K562 (cell line): Measurements from ENCODE around the gene SLC37A4. TPM values are rescaled to one million over a fixed set of nuclear protein-coding genes. Genes with fewer than 3 reads are reported as not detected.

ENCODE experiments used
- ATAC-seq: fragments of 200-7000 bp; cut with Tn5 transposase; 3 replicates; pipeline ENCODE4 v1.9.1; 2020; ENCODE audit warnings: moderate library complexity
- BruUV-seq: library from RNA; stranded (reverse); fragments of 400-500 nt; replicated peaks from 2 replicates; lab custom pipeline; 2021; lab: Mats Ljungman, UMichigan
- CTCF ChIA-PET: fragments of 300-600 bp; formaldehyde crosslinking; extraction: SDS; loops from one replicate; lab custom pipeline; 2021; ENCODE audit warnings: low intra/inter-chr PET ratio; lab: Yijun Ruan, JAX
- POLR2A ChIA-PET: fragments of 300-600, 350-650 bp; sonication (Branson Sonifier 250); formaldehyde crosslinking; extraction: SDS; loops from one replicate; lab custom pipeline; 2021; ENCODE audit warnings: antibody characterized with exemption, inconsistent platforms; lab: Yijun Ruan, JAX
- DNase-seq, 4 experiments: peaks; one replicate each; pipeline versions ENCODE4 v3.0.0 to v3.0.0-alpha.2; 2011 to 2018; ENCODE audit warnings: low spot score in 3 of 4, mixed read lengths in 3 of 4; ENCODE audit errors: extremely low read depth in 1 of 4
- FAIRE-seq: peaks from 2 replicates; lab custom pipeline; 2011; peaks lifted over from hg19 to GRCh38; lab: Jason Lieb, UNC
- H2AFZ ChIP-seq: 2 replicates; pipeline ENCODE4 v1.6.0; 2011; ENCODE audit warnings: low read depth, low read length, control low read depth, inconsistent platforms
- H3K27ac ChIP-seq: fragments of 200-600 bp; 3 replicates; pipeline ENCODE4 v1.8.0; 2011; ENCODE audit warnings: low read depth, mild to moderate bottlenecking, control low read depth, inconsistent platforms, low read length, moderate library complexity, mixed read lengths; ENCODE audit errors: extremely low read depth
- H3K27me3 ChIP-seq, 2 experiments: fragments of 300-600 bp in 1 of 2; 2 replicates in 1 of 2; 3 replicates in 1 of 2; pipeline versions ENCODE4 v1.6.0 to v1.8.0; 2011; ENCODE audit warnings: inconsistent platforms in 2 of 2, low read length in 2 of 2, mild to moderate bottlenecking in 1 of 2, mixed read lengths in 1 of 2, moderate library complexity in 1 of 2; ENCODE audit not compliant: control insufficient read depth in 2 of 2, insufficient read depth in 2 of 2
- H3K36me3 ChIP-seq: fragments of 300-600 bp; 3 replicates; pipeline ENCODE4 v1.8.0; 2011; ENCODE audit warnings: mild to moderate bottlenecking, low read length, inconsistent platforms; ENCODE audit not compliant: control insufficient read depth, insufficient read depth
- H3K4me1 ChIP-seq, 2 experiments: fragments of 200-600 bp in 1 of 2; replicated peaks in 1 of 2; 2 replicates in 1 of 2; 3 replicates in 1 of 2; pipeline versions ENCODE4 v1.5.1 to v1.8.0; 2011; ENCODE audit warnings: inconsistent platforms in 2 of 2, low read length in 2 of 2, mild to moderate bottlenecking in 1 of 2, mixed read lengths in 1 of 2, moderate library complexity in 1 of 2; ENCODE audit not compliant: control insufficient read depth in 2 of 2, insufficient read depth in 2 of 2
- H3K4me2 ChIP-seq: 2 replicates; pipeline ENCODE4 v1.6.1; 2011; ENCODE audit warnings: low read length, control low read depth, inconsistent platforms, mixed read lengths; ENCODE audit not compliant: insufficient read depth
- H3K4me3 ChIP-seq: fragments of 200-600 bp; sonication (generic), shearing (Covaris generic); 2 replicates; pipeline ENCODE4 v1.5.1; 2016; ENCODE audit warnings: control low read depth, inconsistent platforms
- H3K79me2 ChIP-seq: fragments of 200-600 bp; 3 replicates; pipeline ENCODE4 v1.8.0; 2011; ENCODE audit warnings: low read length, inconsistent platforms; ENCODE audit not compliant: control insufficient read depth, insufficient read depth
- H3K9ac ChIP-seq, 2 experiments: 2 replicates each; pipeline versions ENCODE4 v1.6.0 to v1.6.1; 2011; ENCODE audit warnings: low read depth in 2 of 2, low read length in 2 of 2, control low read depth in 1 of 2, inconsistent platforms in 1 of 2, mild to moderate bottlenecking in 1 of 2, mixed read lengths in 1 of 2; ENCODE audit not compliant: insufficient read depth in 1 of 2
- H3K9me1 ChIP-seq: one replicate; pipeline ENCODE4 v1.6.0; 2011; ENCODE audit warnings: inconsistent platforms, mild to moderate bottlenecking, low read length, moderate library complexity; ENCODE audit not compliant: control insufficient read depth, insufficient read depth
- H3K9me3 ChIP-seq: replicated peaks from 2 replicates; pipeline ENCODE4 v1.5.1; 2011; ENCODE audit warnings: low read depth, low read length, inconsistent platforms; ENCODE audit not compliant: control insufficient read depth, insufficient read depth
- H4K20me1 ChIP-seq: replicated peaks from 2 replicates; pipeline ENCODE4 v1.6.1; 2011; ENCODE audit warnings: low read length, inconsistent platforms, mixed read lengths; ENCODE audit not compliant: control insufficient read depth, insufficient read depth
- ARID1B ChIP-seq: fragments of 450-650 bp; IDR thresholded peaks from 2 replicates; pipeline ENCODE4 v1.6.1; 2016; ENCODE audit warnings: antibody characterized with exemption, mild to moderate bottlenecking, inconsistent platforms
- BHLHE40 ChIP-seq: IDR thresholded peaks from 2 replicates; pipeline ENCODE4 v1.6.1; 2011; ENCODE audit warnings: low read length, improper control_type of control experiment
- CEBPG ChIP-seq, 3 experiments: fragments of 200-800 bp in 1 of 3; sonication (Bioruptor generic) in 1 of 3; sonication (generic) in 1 of 3; formaldehyde crosslinking in 1 of 3; IDR thresholded peaks in 2 of 3; conservative IDR thresholded peaks in 1 of 3; 2 replicates each; pipeline versions ENCODE4 v1.6.1 to v1.8.0; 2016 to 2022; ENCODE audit warnings: missing compliant biosample characterization in 2 of 3, missing genetic modification characterization in 2 of 3, mild to moderate bottlenecking in 1 of 3, missing genetic modification reagents in 1 of 3
- CXXC5 ChIP-seq: fragments of 250-450 bp; sonication (Bioruptor Pico); IDR thresholded peaks from 2 replicates; pipeline ENCODE4 v1.8.0; 2022; ENCODE audit warnings: inconsistent platforms, mild to moderate bottlenecking, moderate library complexity
- EP300 ChIP-seq: IDR thresholded peaks from 2 replicates; pipeline ENCODE4 v1.6.1; 2012; ENCODE audit warnings: low read length, improper control_type of control experiment
- GABPA ChIP-seq: fragments of 200-800 bp; sonication (Bioruptor generic); conservative IDR thresholded peaks from 2 replicates; pipeline ENCODE4 v1.6.1; 2016; ENCODE audit warnings: low read depth, missing genetic modification characterization, missing compliant biosample characterization
- MTA2 ChIP-seq: fragments of 450-650 bp; IDR thresholded peaks from 2 replicates; pipeline ENCODE4 v1.6.1; 2016; ENCODE audit warnings: low read depth
- MXI1 ChIP-seq: IDR thresholded peaks from 2 replicates; pipeline ENCODE4 v1.6.1; 2011; ENCODE audit warnings: low read depth, mild to moderate bottlenecking, improper control_type of control experiment, low read length
- NR2F6 ChIP-seq: fragments of 450-650 bp; formaldehyde crosslinking; IDR thresholded peaks from 2 replicates; pipeline ENCODE4 v1.4.0; 2020; ENCODE audit warnings: mild to moderate bottlenecking
- POLR2AphosphoS2 ChIP-seq: IDR thresholded peaks from 2 replicates; pipeline ENCODE4 v1.6.1; 2012; ENCODE audit warnings: low read length, improper control_type of control experiment
- ZNF644 ChIP-seq: fragments of 200-800 bp; sonication (Bioruptor generic); IDR thresholded peaks from 2 replicates; pipeline ENCODE4 v1.6.1; 2016; ENCODE audit warnings: low read depth, missing genetic modification characterization, missing compliant biosample characterization
- WGBS: fragments of 100-300 bp; shearing (Covaris generic); methylation state at CpG from one replicate; pipeline ENCODE4 v1.1.6; 2016; ENCODE audit warnings: low coverage, mixed read lengths; ENCODE audit not compliant: insufficient coverage; ENCODE audit errors: missing lambda C conversion rate; 5-methylcytosine and 5-hydroxymethylcytosine counted together
- in situ Hi-C: fragments of 300-500 bp; cut with MboI; formaldehyde crosslinking; loops from 4 replicates; pipeline ENCODE4 v1.15.0; 2018; ENCODE audit warnings: inconsistent platforms, mixed read lengths
- intact Hi-C: fragments of 100-400 bp; cut with micrococcal nuclease; formaldehyde crosslinking; loops from 2 replicates; pipeline ENCODE4 v1.14.2; 2022
- polyA plus RNA-seq, 8 experiments: library from polyadenylated mRNA; depleted of rRNA in 4 of 8; stranded (reverse) in 5 of 8; unstranded in 3 of 8; fragments of >200 nt; fragmentation: Nextera tagmentation in 2 of 8; fragmentation: Illumina TruSeq in 1 of 8; extraction: Ambion mirVana in 2 of 8; extraction: Trizol in 1 of 8; gene quantifications; 2 replicates each; pipeline versions ENCODE4 v1.2.1 to v1.2.3, GENCODE V29; 2011 to 2014; ENCODE audit warnings: inconsistent platforms in 1 of 8, missing spikeins in 1 of 8
- total RNA-seq, 7 experiments: library from RNA; depleted of rRNA in 6 of 7; stranded (reverse); fragments of >200 nt in 6 of 7; fragmentation: Illumina TruSeq in 2 of 7; extraction: Trizol in 2 of 7; gene quantifications; 2 replicates each; pipeline versions ENCODE4 v1.2.1 to v1.2.3, GENCODE V29; 2011 to 2021; ENCODE audit warnings: low replicate concordance in 1 of 7
- TF ChIP-seq, protein P1 (sequence below): fragments of 250-450 bp; sonication (Bioruptor Pico); IDR thresholded peaks from 2 replicates; pipeline ENCODE4 v1.8.0; 2022; ENCODE audit warnings: moderate library complexity, mild to moderate bottlenecking, inconsistent platforms
- TF ChIP-seq, protein P2 (sequence below), 3 experiments: fragments of 200-800 bp in 1 of 3; sonication (Bioruptor generic) in 1 of 3; sonication (generic) in 1 of 3; formaldehyde crosslinking in 1 of 3; IDR thresholded peaks; 2 replicates each; pipeline versions ENCODE4 v1.6.1 to v1.8.0; 2016 to 2022; ENCODE audit warnings: mild to moderate bottlenecking in 2 of 3, missing compliant biosample characterization in 2 of 3, missing genetic modification characterization in 2 of 3, missing genetic modification reagents in 1 of 3
- TF ChIP-seq, protein P3 (sequence below): fragments of 450-650 bp; IDR thresholded peaks from 2 replicates; pipeline ENCODE4 v1.6.1; 2016; ENCODE audit warnings: borderline replicate concordance
- TF ChIP-seq, protein P4 (sequence below): fragments of 450-650 bp; conservative IDR thresholded peaks from 2 replicates; pipeline ENCODE4 v1.6.1; 2016; ENCODE audit warnings: missing genetic modification characterization, low read depth, mild to moderate bottlenecking, missing compliant biosample characterization, moderate library complexity

Gene SLC37A4
- total and polyA plus RNA-seq, 9 of the 15 experiments (the other 6 are each of a cell fraction or from before 2014, with no cell fraction given), result 24.7 to 73.9 (median 40.7) TPM

DNA sequence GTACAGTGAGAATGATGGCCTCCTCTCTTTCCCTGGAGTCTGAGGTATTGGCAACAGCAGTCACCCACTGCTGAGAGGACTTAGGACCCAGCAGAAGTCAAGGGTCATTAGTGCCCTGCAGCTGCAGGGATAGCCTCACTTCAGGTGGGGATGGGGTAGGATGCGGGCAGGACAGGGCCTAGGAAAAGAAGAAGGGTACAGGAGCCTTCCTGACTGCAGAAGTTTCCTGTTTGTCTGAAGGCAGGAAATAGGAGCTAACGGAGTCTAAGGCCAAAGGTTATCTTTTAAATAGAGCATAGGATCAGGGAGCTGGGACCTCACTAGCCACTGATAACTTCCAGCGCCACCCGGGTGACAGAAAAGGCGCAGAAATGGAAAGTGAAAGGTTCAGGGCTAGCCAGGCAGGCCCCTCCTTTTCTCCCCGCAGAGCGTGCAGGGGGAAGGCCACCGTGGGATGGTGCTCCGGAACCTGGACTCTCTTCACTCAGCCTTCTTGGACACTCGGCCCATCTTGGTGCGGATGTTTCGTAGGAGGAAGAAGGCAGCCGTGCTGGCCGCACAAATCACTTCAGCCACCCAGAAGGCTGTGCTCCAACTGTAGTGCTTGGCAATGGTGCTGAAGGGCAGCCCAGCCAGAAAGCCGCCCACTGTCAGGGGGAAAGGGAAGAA, 6.1 kb downstream of the SLC37A4 start:
- peaks cover 26% of the 10 kb centered on the region for H4K20me1 ChIP-seq
- intact Hi-C loops (no loop called here), in situ Hi-C loops (no loop called here)
- DNase-seq, result peak in 3 of 4 experiments; percentile 18 to 54 (median 41)
- ChIA-PET POLR2A (interaction anchor here (0.6 to 5.2 kb wide), 7 partner anchors 11 to 108 kb away, joined by 3 to 33 read pairs (median 7); partner anchors contain the start of gene HYOU1), CTCF (no interaction called here)
- no peaks in the 10 kb centered on the region for H3K9me3 ChIP-seq
- no peak overlapping the region for H3K4me3 ChIP-seq
- no TSS peak for BruUV-seq
- ATAC-seq, result peak; percentile 18
- no peaks in the 10 kb centered on the region for H3K9me1 ChIP-seq
- H3K9ac ChIP-seq, result peak overlapping the region in 1 of 2 experiments; percentile 81; a peak in 2 of 4 replicates
- 18% methylated on average over 14 of the region's 15 CpGs for WGBS
- H3K27ac ChIP-seq, result peak overlapping the region; percentile 47; the same call in 2 of the 3 replicates
- H3K4me1 ChIP-seq, result peaks cover 40 to 50% of the 10 kb centered on the region in 2 experiments
- H3K36me3 ChIP-seq, result peaks cover 92% of the 10 kb centered on the region
- peak overlapping the region; percentile 17; the same call in 1 of the 2 replicates for H3K4me2 ChIP-seq
- peaks cover 62% of the 10 kb centered on the region for H3K79me2 ChIP-seq
- no peaks in the 10 kb centered on the region for H3K27me3 ChIP-seq
- FAIRE-seq, result no peak
- H2AFZ ChIP-seq, result no peak overlapping the region
- TF ChIP-seq MTA2, result no peak
- peak; percentile 85; the same call in 1 of the 2 replicates for TF ChIP-seq NR2F6 (CRISPR knock-in tag)
- TF ChIP-seq CXXC5, result peak; percentile 58
- 0 out of 2 replicates have a peak, but pooled peaks have one; percentile 34 for TF ChIP-seq POLR2AphosphoS2
- peak; percentile 50 for TF ChIP-seq GABPA (tag)
- TF ChIP-seq, protein P1, sequence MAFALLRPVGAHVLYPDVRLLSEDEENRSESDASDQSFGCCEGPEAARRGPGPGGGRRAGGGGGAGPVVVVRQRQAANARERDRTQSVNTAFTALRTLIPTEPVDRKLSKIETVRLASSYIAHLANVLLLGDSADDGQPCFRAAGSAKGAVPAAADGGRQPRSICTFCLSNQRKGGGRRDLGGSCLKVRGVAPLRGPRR (CRISPR knock-in tag), result no peak
- TF ChIP-seq, protein P2, sequence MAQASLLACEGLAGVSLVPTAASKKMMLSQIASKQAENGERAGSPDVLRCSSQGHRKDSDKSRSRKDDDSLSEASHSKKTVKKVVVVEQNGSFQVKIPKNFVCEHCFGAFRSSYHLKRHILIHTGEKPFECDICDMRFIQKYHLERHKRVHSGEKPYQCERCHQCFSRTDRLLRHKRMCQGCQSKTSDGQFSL (CRISPR knock-in tag; IDR thresholded peaks at IDR 0.05), result no peak
- TF ChIP-seq, protein P2 (tag; IDR thresholded peaks at IDR 0.05), result no peak
- TF ChIP-seq BHLHE40, result 0 out of 2 replicates have a peak, but pooled peaks have one; percentile 10
- TF ChIP-seq MXI1, result no peak
- TF ChIP-seq, protein P3, sequence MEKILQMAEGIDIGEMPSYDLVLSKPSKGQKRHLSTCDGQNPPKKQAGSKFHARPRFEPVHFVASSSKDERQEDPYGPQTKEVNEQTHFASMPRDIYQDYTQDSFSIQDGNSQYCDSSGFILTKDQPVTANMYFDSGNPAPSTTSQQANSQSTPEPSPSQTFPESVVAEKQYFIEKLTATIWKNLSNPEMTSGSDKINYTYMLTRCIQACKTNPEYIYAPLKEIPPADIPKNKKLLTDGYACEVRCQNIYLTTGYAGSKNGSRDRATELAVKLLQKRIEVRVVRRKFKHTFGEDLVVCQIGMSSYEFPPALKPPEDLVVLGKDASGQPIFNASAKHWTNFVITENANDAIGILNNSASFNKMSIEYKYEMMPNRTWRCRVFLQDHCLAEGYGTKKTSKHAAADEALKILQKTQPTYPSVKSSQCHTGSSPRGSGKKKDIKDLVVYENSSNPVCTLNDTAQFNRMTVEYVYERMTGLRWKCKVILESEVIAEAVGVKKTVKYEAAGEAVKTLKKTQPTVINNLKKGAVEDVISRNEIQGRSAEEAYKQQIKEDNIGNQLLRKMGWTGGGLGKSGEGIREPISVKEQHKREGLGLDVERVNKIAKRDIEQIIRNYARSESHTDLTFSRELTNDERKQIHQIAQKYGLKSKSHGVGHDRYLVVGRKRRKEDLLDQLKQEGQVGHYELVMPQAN, result no peak
- TF ChIP-seq EP300, result 0 out of 2 replicates have a peak, but pooled peaks have one; percentile 16
- TF ChIP-seq, protein P4, sequence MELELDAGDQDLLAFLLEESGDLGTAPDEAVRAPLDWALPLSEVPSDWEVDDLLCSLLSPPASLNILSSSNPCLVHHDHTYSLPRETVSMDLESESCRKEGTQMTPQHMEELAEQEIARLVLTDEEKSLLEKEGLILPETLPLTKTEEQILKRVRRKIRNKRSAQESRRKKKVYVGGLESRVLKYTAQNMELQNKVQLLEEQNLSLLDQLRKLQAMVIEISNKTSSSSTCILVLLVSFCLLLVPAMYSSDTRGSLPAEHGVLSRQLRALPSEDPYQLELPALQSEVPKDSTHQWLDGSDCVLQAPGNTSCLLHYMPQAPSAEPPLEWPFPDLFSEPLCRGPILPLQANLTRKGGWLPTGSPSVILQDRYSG (tag), result no peak; the same call in 1 of the 2 replicates
- peak; percentile 31; the same call in 1 of the 2 replicates for TF ChIP-seq ARID1B
- TF ChIP-seq CEBPG (CRISPR knock-in tag; IDR thresholded peaks at IDR 0.05), result no peak
- no peak for TF ChIP-seq CEBPG (tag; conservative IDR thresholded peaks at IDR 0.05 in 1 of 2, IDR thresholded peaks at IDR 0.05 in 1 of 2)
- TF ChIP-seq ZNF644, result 0 out of 2 replicates have a peak, but pooled peaks have one; percentile 45
